Karpas-422 (cell line): ENCODE measurements around the gene HNF4A. TPM values are rescaled to one million over a fixed set of nuclear protein-coding genes. Genes with fewer than 3 reads are reported as not detected.
"Not testable (repeated sequence)": the region's sequence is repeated elsewhere in the genome, so short reads cannot be mapped to it uniquely, and the experiment has no call there.

ENCODE experiments used
- DNase-seq: peaks from one replicate; pipeline ENCODE4 v3.0.0-alpha.2; 2015
- H2AFZ ChIP-seq: fragments of 200-600 bp; sonication (generic); 2 replicates; pipeline ENCODE4 v1.6.1; 2014; ENCODE audit warnings: antibody characterized with exemption, low read length, mixed read lengths
- H3K27ac ChIP-seq: fragments of 200-600 bp; sonication (generic); 2 replicates; pipeline ENCODE4 v1.5.1; 2014; ENCODE audit warnings: mild to moderate bottlenecking, low read length, moderate library complexity
- H3K27me3 ChIP-seq: fragments of 200-600 bp; sonication (generic); 2 replicates; pipeline ENCODE4 v1.6.1; 2014; ENCODE audit warnings: low read length, mixed read lengths
- H3K36me3 ChIP-seq: fragments of 200-600 bp; sonication (generic); 2 replicates; pipeline ENCODE4 v1.6.1; 2014; ENCODE audit warnings: low read length, mixed read lengths; ENCODE audit not compliant: insufficient read depth
- H3K4me1 ChIP-seq: fragments of 200-600 bp; sonication (generic); 2 replicates; pipeline ENCODE4 v1.6.1; 2014; ENCODE audit warnings: mild to moderate bottlenecking, low read length, mixed read lengths
- H3K4me2 ChIP-seq: fragments of 200-600 bp; sonication (generic); 2 replicates; pipeline ENCODE4 v1.6.1; 2014; ENCODE audit warnings: low read length, low read depth, mild to moderate bottlenecking; ENCODE audit not compliant: poor library complexity, severe bottlenecking
- H3K4me3 ChIP-seq: fragments of 200-600 bp; sonication (generic); 2 replicates; pipeline ENCODE4 v1.5.1; 2014; ENCODE audit warnings: mild to moderate bottlenecking, antibody characterized with exemption, low read length, mixed read lengths
- H3K79me2 ChIP-seq: fragments of 200-600 bp; sonication (generic); 2 replicates; pipeline ENCODE4 v1.6.1; 2014; ENCODE audit warnings: mild to moderate bottlenecking, low read length, mixed read lengths
- H3K9ac ChIP-seq: fragments of 200-600 bp; sonication (generic); 2 replicates; pipeline ENCODE4 v1.6.0; 2014; ENCODE audit warnings: low read length
- H3K9me2 ChIP-seq: fragments of 200-600 bp; sonication (generic), shearing (Covaris generic); replicated peaks from 2 replicates; pipeline ENCODE4 v1.6.0; 2014; ENCODE audit warnings: mild to moderate bottlenecking, low read length, moderate library complexity; ENCODE audit not compliant: insufficient read depth
- H3K9me3 ChIP-seq: fragments of 300-700, 200-600 bp; sonication (generic); 2 replicates; pipeline ENCODE4 v1.6.1; 2014; ENCODE audit warnings: low read length, mixed read lengths
- H4K20me1 ChIP-seq: fragments of 200-600 bp; sonication (generic); 2 replicates; pipeline ENCODE4 v1.6.1; 2014; ENCODE audit warnings: mild to moderate bottlenecking, antibody characterized with exemption, low read length, low read depth; ENCODE audit not compliant: insufficient read depth
- total RNA-seq: library from RNA; depleted of rRNA; stranded (reverse); fragments of >200 nt; shearing (Covaris generic); gene quantifications from 2 replicates; pipeline ENCODE4 v1.2.3, GENCODE V29; 2014; ENCODE audit warnings: low replicate concordance

Gene HNF4A
- total RNA-seq, 1 experiment from 2014 or later = not detected

GRCh38 chr20:44472283-44472682 lies 116.8 kb downstream of the HNF4A start:
- not testable (repeated sequence) for H3K9me2 ChIP-seq, H4K20me1 ChIP-seq, H3K36me3 ChIP-seq, H2AFZ ChIP-seq, H3K27ac ChIP-seq, DNase-seq, H3K27me3 ChIP-seq, H3K4me3 ChIP-seq, H3K4me2 ChIP-seq, H3K9ac ChIP-seq, H3K9me3 ChIP-seq
- peaks cover 16% of the 10 kb centered on the region for H3K79me2 ChIP-seq
- peaks cover 15% of the 10 kb centered on the region for H3K4me1 ChIP-seq

- peaks cover 25% of the 10 kb centered on the region for H3K4me1 ChIP-seq
- H3K9me3 ChIP-seq = no peaks in the 10 kb centered on the region
Measured at GRCh38 chr20:44475372-44475693, 119.8 kb downstream of the HNF4A start.

GRCh38 chr20:44475694-44476560 lies 120.4 kb downstream of the HNF4A start, which contains the start of gene TTPAL:
TTPAL (plus strand) TSS chr20:44475874; CDS start chr20:44480000, 4,126 bp downstream.
- Histone ChIP-seq H4K20me1 (no peaks in the 10 kb centered on the region), H3K9me2 (no peaks in the 10 kb centered on the region), H3K79me2 (peaks cover 29% of the 10 kb centered on the region), H3K4me3 (peak within 1 kb of the TSS; percentile 72), H3K9me3 (no peaks in the 10 kb centered on the region), H2AFZ (peak within 1 kb of the TSS; percentile 72), H3K9ac (peak within 1 kb of the TSS; percentile 80), H3K27me3 (no peaks in the 10 kb centered on the region), H3K4me2 (peak within 1 kb of the TSS; percentile 76), H3K27ac (peak within 1 kb of the TSS; percentile 54), H3K36me3 (peaks cover 5% of the 10 kb centered on the region; the same call in 1 of the 2 replicates), H3K4me1 (peaks cover 25% of the 10 kb centered on the region)
- DNase-seq = peak; percentile 96

More at GRCh38 chr20:44475372-44475693, 119.8 kb downstream of the HNF4A start:
- Histone ChIP-seq H3K36me3 (no peaks in the 10 kb centered on the region), H3K79me2 (peaks cover 29% of the 10 kb centered on the region), H2AFZ (peak overlapping the region; percentile 72), H3K9ac (peak overlapping the region; percentile 80), H3K27me3 (no peaks in the 10 kb centered on the region), H4K20me1 (no peaks in the 10 kb centered on the region), H3K4me2 (peak overlapping the region; percentile 76), H3K4me3 (peak overlapping the region; percentile 72), H3K27ac (no peak overlapping the region), H3K9me2 (no peaks in the 10 kb centered on the region)
- no peak for DNase-seq

- no peak for DNase-seq
- H3K79me2 ChIP-seq = peaks cover 29% of the 10 kb centered on the region
- H3K4me3 ChIP-seq = peak overlapping the region; percentile 72
- H3K9ac ChIP-seq = peak overlapping the region; percentile 80
- H3K36me3 ChIP-seq = peaks cover 14% of the 10 kb centered on the region; the same call in 1 of the 2 replicates
- H3K4me1 ChIP-seq = peaks cover 25% of the 10 kb centered on the region
- no peaks in the 10 kb centered on the region for H4K20me1 ChIP-seq
- peak overlapping the region; percentile 76 for H3K4me2 ChIP-seq
- no peaks in the 10 kb centered on the region for H3K9me2 ChIP-seq
- no peak overlapping the region for H2AFZ ChIP-seq
- H3K27ac ChIP-seq = no peak overlapping the region
- H3K9me3 ChIP-seq = no peaks in the 10 kb centered on the region
- H3K27me3 ChIP-seq = no peaks in the 10 kb centered on the region
Measured at GRCh38 chr20:44477151-44477550, 121.7 kb downstream of the HNF4A start.

GRCh38 chr20:44478206-44478605 lies 122.7 kb downstream of the HNF4A start:
- Histone ChIP-seq H3K4me1 (peaks cover 25% of the 10 kb centered on the region), H3K4me3 (no peak overlapping the region), H4K20me1 (no peaks in the 10 kb centered on the region), H3K4me2 (no peak overlapping the region), H3K36me3 (peaks cover 15% of the 10 kb centered on the region; the same call in 1 of the 2 replicates), H3K9me3 (no peaks in the 10 kb centered on the region), H3K27ac (no peak overlapping the region), H2AFZ (no peak overlapping the region), H3K27me3 (no peaks in the 10 kb centered on the region), H3K9me2 (no peaks in the 10 kb centered on the region), H3K9ac (no peak overlapping the region), H3K79me2 (peaks cover 29% of the 10 kb centered on the region)
- DNase-seq = no peak

- no peaks in the 10 kb centered on the region for H3K9me3 ChIP-seq
- no peak overlapping the region for H2AFZ ChIP-seq
- DNase-seq = peak; percentile 48
- H3K9ac ChIP-seq = no peak overlapping the region
- H3K27me3 ChIP-seq = no peaks in the 10 kb centered on the region
- H3K4me1 ChIP-seq = peaks cover 25% of the 10 kb centered on the region
- peaks cover 23% of the 10 kb centered on the region for H3K36me3 ChIP-seq
- H3K79me2 ChIP-seq = peaks cover 29% of the 10 kb centered on the region
- H3K9me2 ChIP-seq = no peaks in the 10 kb centered on the region
- no peak overlapping the region for H3K4me2 ChIP-seq
- no peak overlapping the region for H3K4me3 ChIP-seq
- no peak overlapping the region for H3K27ac ChIP-seq
- no peaks in the 10 kb centered on the region for H4K20me1 ChIP-seq
Measured at GRCh38 chr20:44479643-44480042, 124.1 kb downstream of the HNF4A start.

GRCh38 chr20:44480097-44480496 lies 124.6 kb downstream of the HNF4A start:
- no peak overlapping the region for H3K4me3 ChIP-seq
- no peaks in the 10 kb centered on the region for H3K27me3 ChIP-seq
- H3K36me3 ChIP-seq = peaks cover 23% of the 10 kb centered on the region
- H3K9me3 ChIP-seq = no peaks in the 10 kb centered on the region
- H3K79me2 ChIP-seq = peaks cover 29% of the 10 kb centered on the region
- H3K4me2 ChIP-seq = no peak overlapping the region
- no peak overlapping the region for H3K9ac ChIP-seq
- no peaks in the 10 kb centered on the region for H3K9me2 ChIP-seq
- H2AFZ ChIP-seq = no peak overlapping the region
- peaks cover 23% of the 10 kb centered on the region for H3K4me1 ChIP-seq
- DNase-seq = no peak
- H3K27ac ChIP-seq = no peak overlapping the region
- H4K20me1 ChIP-seq = no peaks in the 10 kb centered on the region

- no peaks in the 10 kb centered on the region for H3K27me3 ChIP-seq
- H3K36me3 ChIP-seq = peaks cover 34% of the 10 kb centered on the region
- H4K20me1 ChIP-seq = no peaks in the 10 kb centered on the region
- peaks cover 17% of the 10 kb centered on the region for H3K79me2 ChIP-seq
- no peak overlapping the region for H2AFZ ChIP-seq
- no peaks in the 10 kb centered on the region for H3K9me2 ChIP-seq
- H3K4me1 ChIP-seq = peaks cover 14% of the 10 kb centered on the region
- no peak for DNase-seq
- no peak overlapping the region for H3K27ac ChIP-seq
- H3K9ac ChIP-seq = no peak overlapping the region
- no peak overlapping the region for H3K4me3 ChIP-seq
- H3K4me2 ChIP-seq = no peak overlapping the region
- no peaks in the 10 kb centered on the region for H3K9me3 ChIP-seq
Measured at GRCh38 chr20:44481719-44482416, 126.4 kb downstream of the HNF4A start.
